HG03066 (cell line): ENCODE results near the gene ERC2.
A peak's percentile ranks its signal among the peaks of the same experiment; 100 is the strongest.

ENCODE experiments used
- ATAC-seq: cut with Tn5 transposase; IDR thresholded peaks from one replicate; pipeline ENCODE4 v1.9.1; 2021; ENCODE audit warnings: low read depth; ENCODE audit not compliant: unreplicated experiment

Gene ERC2

GRCh38 chr3:55675478-55675877 is 792.8 kb downstream of the ERC2 start:
- peak; percentile 99 for ATAC-seq

- ATAC-seq, result no peak
Observed at GRCh38 chr3:55673764-55674163, 794.5 kb downstream of the ERC2 start.

GRCh38 chr3:55669133-55669532 is 799.1 kb downstream of the ERC2 start:
- no peak for ATAC-seq

- ATAC-seq, result no peak
Observed at GRCh38 chr3:55668359-55668758, 799.9 kb downstream of the ERC2 start.

- ATAC-seq, result no peak
Observed at GRCh38 chr3:55664387-55664786, 803.9 kb downstream of the ERC2 start.

GRCh38 chr3:55662683-55663082 is 805.6 kb downstream of the ERC2 start:
- ATAC-seq, result no peak

- no peak for ATAC-seq
Observed at GRCh38 chr3:55661571-55661970, 806.7 kb downstream of the ERC2 start.

- no peak for ATAC-seq
Observed at GRCh38 chr3:55661141-55661540, 807.1 kb downstream of the ERC2 start.

GRCh38 chr3:55660642-55661041 is 807.6 kb downstream of the ERC2 start:
- no peak for ATAC-seq

GRCh38 chr3:55659701-55660100 is 808.6 kb downstream of the ERC2 start:
- no peak for ATAC-seq

- ATAC-seq, result peak; percentile 47
Observed at GRCh38 chr3:55658690-55659562, 809.3 kb downstream of the ERC2 start.

GRCh38 chr3:55658270-55658669 is 810.0 kb downstream of the ERC2 start:
- no peak for ATAC-seq

GRCh38 chr3:55655544-55655943 is 812.7 kb downstream of the ERC2 start:
- no peak for ATAC-seq

GRCh38 chr3:55654123-55654760 is 814.0 kb downstream of the ERC2 start:
- peak; percentile 79 for ATAC-seq

GRCh38 chr3:55651011-55651410 is 817.3 kb downstream of the ERC2 start:
- ATAC-seq, result no peak

GRCh38 chr3:55650011-55650410 is 818.3 kb downstream of the ERC2 start:
- no peak for ATAC-seq

- ATAC-seq, result no peak
Observed at GRCh38 chr3:55649554-55649953, 818.7 kb downstream of the ERC2 start.

- ATAC-seq, result no peak
Observed at GRCh38 chr3:55648591-55649318, 819.5 kb downstream of the ERC2 start.

GRCh38 chr3:55647670-55648069 is 820.6 kb downstream of the ERC2 start:
- no peak for ATAC-seq

- no peak for ATAC-seq
Observed at GRCh38 chr3:55647063-55647462, 821.2 kb downstream of the ERC2 start.

GRCh38 chr3:55646121-55646520 is 822.1 kb downstream of the ERC2 start:
- no peak for ATAC-seq
